ENCODE data around the gene ANKRD52.

The ANKRD52 gene

DNA sequence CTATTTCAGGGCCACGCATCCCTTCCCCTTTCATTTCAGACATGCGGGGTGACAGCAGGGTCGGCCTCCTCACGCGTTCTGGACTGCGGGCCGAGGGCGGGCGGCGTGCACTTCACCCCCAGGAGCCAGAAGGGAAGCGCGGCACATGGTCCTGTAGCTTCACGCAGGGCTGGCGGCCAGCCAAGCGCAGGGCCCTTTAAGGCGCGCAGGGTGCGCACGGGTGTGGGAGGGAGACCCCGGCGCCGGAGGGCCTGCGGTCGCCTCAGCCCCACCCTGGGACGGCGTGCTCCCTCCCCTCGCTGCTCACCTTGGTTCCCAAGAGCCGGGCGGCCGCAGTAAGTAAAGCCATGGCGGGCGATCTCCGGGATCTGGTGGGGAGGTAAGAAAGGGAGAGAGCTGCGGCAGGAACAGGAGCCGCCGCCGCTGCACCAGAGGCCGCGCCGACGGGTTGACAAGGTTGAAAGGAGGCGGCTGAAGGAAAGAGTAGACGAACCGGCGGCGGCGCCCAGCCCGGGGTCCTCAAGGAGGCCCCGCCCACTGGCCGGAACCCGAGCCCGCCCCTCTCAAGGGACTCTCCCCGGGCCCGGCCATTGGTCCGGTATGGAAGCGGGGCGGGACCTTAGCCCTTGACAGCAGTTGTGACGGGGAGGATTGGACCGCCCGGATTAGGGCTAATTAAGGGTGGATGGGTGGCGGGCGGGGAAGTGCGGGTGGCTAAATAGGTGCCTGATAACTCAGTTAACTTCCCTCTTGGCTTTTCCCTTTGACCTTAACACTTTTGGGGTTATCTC lies 41.9 kb upstream of the ANKRD52 start, which contains the start of gene CS:
CS (minus strand) TSS at position 478 of the 791 bp plus-strand sequence; CDS start at position 349, 129 bp downstream.
- TF ChIP-seq, protein P1, sequence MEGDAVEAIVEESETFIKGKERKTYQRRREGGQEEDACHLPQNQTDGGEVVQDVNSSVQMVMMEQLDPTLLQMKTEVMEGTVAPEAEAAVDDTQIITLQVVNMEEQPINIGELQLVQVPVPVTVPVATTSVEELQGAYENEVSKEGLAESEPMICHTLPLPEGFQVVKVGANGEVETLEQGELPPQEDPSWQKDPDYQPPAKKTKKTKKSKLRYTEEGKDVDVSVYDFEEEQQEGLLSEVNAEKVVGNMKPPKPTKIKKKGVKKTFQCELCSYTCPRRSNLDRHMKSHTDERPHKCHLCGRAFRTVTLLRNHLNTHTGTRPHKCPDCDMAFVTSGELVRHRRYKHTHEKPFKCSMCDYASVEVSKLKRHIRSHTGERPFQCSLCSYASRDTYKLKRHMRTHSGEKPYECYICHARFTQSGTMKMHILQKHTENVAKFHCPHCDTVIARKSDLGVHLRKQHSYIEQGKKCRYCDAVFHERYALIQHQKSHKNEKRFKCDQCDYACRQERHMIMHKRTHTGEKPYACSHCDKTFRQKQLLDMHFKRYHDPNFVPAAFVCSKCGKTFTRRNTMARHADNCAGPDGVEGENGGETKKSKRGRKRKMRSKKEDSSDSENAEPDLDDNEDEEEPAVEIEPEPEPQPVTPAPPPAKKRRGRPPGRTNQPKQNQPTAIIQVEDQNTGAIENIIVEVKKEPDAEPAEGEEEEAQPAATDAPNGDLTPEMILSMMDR (IDR thresholded peaks at IDR 0.05; ENCODE audit: low read depth, low read length): no peak
- peak; percentile 99 for DNase-seq
- H3K27me3 ChIP-seq (ENCODE audit: insufficient read depth, low read depth, severe bottlenecking): no peaks in the 10 kb centered on the region
- H3K36me3 ChIP-seq: peaks cover 47% of the 10 kb centered on the region
- H3K9me3 ChIP-seq (ENCODE audit: severe bottlenecking): no peaks in the 10 kb centered on the region
- peak within 1 kb of the TSS; percentile 71 for H3K4me3 ChIP-seq (ENCODE audit: low read depth, low read length)
- H3K27ac ChIP-seq: peak within 1 kb of the TSS; percentile 86

DNA sequence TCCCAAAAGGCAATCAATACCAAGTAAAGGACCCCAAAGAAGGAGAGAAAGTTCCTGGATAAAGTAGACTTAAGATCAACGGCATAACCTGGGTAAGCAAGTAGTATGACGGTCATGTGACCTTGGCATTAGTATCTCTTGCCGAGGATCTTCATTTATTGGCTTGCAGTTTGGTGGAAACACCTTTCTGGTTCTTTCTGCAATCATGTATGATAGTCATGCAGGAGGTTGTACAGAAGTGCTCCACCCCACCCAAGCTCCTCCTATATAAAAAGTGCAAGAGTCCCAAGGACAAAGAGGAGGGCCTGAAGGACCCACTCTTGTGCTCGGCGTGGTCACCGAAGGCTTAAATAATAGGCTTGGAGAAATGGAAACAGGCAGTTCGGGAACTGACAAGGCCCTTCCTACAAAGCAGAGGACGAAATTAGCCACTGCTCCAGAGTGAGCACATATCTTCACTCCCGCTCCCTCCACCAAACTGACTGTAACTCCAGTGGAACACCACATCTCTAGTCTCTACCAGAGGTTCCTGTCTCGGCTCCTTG lies 41.2 kb upstream of the ANKRD52 start:
- TF ChIP-seq, protein P1 (IDR thresholded peaks at IDR 0.05; ENCODE audit: low read depth, low read length): no peak
- H3K36me3 ChIP-seq: peaks cover 47% of the 10 kb centered on the region

DNA sequence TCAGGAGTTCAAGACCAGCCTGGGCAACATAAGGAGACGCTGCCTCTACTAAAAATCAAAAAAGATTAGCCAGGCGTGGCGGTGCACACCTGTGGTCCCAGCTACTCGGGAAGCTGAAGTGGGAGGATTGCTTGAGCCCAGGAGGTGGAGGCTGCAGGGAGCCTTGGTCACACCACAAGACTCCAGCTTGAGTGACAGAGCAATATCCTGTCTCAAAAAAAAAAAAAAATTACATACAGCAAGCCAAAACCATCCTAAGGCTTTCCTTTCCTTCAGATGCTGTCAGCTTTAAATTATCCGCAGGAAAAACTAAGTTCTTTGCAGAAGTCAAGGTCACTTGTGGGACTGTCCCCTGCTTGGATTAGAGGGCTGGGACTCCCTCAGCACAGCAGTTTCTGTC lies 40.6 kb upstream of the ANKRD52 start:
- Histone ChIP-seq H3K4me3 (ENCODE audit: low read depth, low read length) (peak overlapping the region; percentile 71), H3K36me3 (peaks cover 46% of the 10 kb centered on the region), H3K27me3 (ENCODE audit: insufficient read depth, low read depth, severe bottlenecking) (no peaks in the 10 kb centered on the region), H3K9me3 (ENCODE audit: severe bottlenecking) (no peaks in the 10 kb centered on the region), H3K27ac (no peak overlapping the region)
- TF ChIP-seq, protein P1 (IDR thresholded peaks at IDR 0.05; ENCODE audit: low read depth, low read length): no peak
- no peak for DNase-seq

More for the DNA sequence above, 41.2 kb upstream of the ANKRD52 start:
- Histone ChIP-seq H3K27me3 (ENCODE audit: insufficient read depth, low read depth, severe bottlenecking) (no peaks in the 10 kb centered on the region), H3K4me3 (ENCODE audit: low read depth, low read length) (peak overlapping the region; percentile 71), H3K9me3 (ENCODE audit: severe bottlenecking) (no peaks in the 10 kb centered on the region), H3K27ac (peak overlapping the region; percentile 86)
- no peak for DNase-seq

DNA sequence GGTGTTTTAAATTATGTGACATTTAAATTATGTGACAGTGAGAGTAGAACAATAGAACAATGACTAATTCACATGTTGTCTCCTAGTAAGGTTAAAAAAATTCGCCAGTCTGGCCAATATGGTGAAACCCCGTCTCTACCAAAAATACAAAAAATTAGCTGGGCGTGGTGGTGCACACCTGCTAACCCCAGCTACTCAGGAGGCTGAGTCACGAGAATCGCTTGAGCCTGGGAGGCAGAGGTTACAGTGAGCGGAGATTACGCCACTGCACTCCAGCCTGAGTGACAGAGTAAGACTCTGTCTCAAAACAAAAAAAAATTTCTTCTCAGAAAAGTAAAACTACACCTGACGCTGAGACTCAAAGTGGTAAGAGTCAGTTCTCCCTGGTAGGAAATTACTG lies 39.2 kb upstream of the ANKRD52 start:
- Histone ChIP-seq H3K4me3 (ENCODE audit: low read depth, low read length) (no peak overlapping the region), H3K36me3 (peaks cover 57% of the 10 kb centered on the region)

DNA sequence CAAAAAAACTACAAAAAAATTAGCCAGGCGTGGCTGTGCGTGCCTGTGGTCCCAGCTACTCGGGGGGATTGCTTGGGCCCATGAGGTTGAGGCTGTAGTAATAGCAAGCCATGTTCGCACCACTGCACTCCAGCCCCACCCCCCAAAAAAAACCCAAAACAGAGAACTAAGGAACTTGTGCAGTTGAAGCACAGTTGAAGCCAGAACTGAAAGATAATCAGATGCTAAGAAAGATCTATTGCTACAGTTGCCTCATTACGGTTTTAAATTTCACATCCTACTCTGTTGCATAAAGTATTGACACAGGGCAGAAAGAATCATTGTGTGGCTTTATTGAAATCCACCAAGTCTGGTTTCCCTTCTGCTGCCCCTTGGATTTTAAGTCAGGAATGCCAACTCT lies 38.1 kb upstream of the ANKRD52 start:
- H3K27ac ChIP-seq: no peak overlapping the region
- no peak overlapping the region for H3K4me3 ChIP-seq (ENCODE audit: low read depth, low read length)
- TF ChIP-seq, protein P1 (IDR thresholded peaks at IDR 0.05; ENCODE audit: low read depth, low read length): no peak
- H3K9me3 ChIP-seq (ENCODE audit: severe bottlenecking): no peaks in the 10 kb centered on the region
- DNase-seq: no peak
- peaks cover 62% of the 10 kb centered on the region for H3K36me3 ChIP-seq
- no peaks in the 10 kb centered on the region for H3K27me3 ChIP-seq (ENCODE audit: insufficient read depth, low read depth, severe bottlenecking)

More for the DNA sequence above, 39.2 kb upstream of the ANKRD52 start:
- Histone ChIP-seq H3K9me3 (ENCODE audit: severe bottlenecking) (no peaks in the 10 kb centered on the region), H3K27ac (no peak overlapping the region), H3K27me3 (ENCODE audit: insufficient read depth, low read depth, severe bottlenecking) (no peaks in the 10 kb centered on the region)
- no peak for DNase-seq
- TF ChIP-seq, protein P1 (IDR thresholded peaks at IDR 0.05; ENCODE audit: low read depth, low read length): no peak
